Measurements from ENCODE around the gene MAPKBP1.

The MAPKBP1 gene

DNA sequence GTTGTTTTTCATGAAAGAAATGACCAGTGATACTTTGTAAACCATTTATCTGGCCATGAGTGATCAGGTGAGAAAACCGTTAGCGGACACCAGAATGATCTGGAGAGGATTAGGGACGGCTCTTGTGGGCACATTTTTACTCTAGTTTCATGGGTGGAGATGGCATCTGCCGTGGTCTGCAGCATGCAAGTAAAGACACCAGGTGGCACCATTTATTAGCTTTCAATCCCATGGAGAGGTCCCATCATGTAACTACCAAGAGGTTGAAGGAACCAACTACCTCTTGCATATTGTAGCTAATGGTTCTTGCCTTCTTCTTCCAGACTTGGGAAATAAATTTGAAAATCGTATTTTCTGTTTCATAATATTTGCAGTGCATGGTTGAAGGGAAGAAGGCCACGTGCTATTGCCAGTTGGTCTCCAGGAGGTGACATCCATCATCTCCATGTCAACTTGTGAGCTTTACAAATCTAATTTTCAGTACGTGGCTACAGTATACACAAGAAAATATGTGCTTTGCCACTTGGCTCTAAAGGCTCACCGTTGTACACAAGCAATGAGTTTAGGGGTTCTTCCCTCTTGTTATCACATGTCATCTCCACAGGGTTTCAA lies 1.5 kb upstream of the MAPKBP1 start:
- Histone ChIP-seq H3K27me3 (ENCODE audit: control insufficient read depth, insufficient read depth, low read length) (no peaks in the 10 kb centered on the region), H3K4me1 (ENCODE audit: control insufficient read depth, insufficient read depth, low read length) (peaks cover 41% of the 10 kb centered on the region), H3K36me3 (ENCODE audit: insufficient read depth, low read length) (peaks cover 3% of the 10 kb centered on the region), H3K4me2 (ENCODE audit: low read length) (peak overlapping the region; percentile 90), H3K4me3 (ENCODE audit: low read length) (no peak overlapping the region), H3K9me3 (replicated peaks; ENCODE audit: low read length) (no peaks in the 10 kb centered on the region), H3K9ac (ENCODE audit: low read depth, low read length) (peak overlapping the region; percentile 63)

DNA sequence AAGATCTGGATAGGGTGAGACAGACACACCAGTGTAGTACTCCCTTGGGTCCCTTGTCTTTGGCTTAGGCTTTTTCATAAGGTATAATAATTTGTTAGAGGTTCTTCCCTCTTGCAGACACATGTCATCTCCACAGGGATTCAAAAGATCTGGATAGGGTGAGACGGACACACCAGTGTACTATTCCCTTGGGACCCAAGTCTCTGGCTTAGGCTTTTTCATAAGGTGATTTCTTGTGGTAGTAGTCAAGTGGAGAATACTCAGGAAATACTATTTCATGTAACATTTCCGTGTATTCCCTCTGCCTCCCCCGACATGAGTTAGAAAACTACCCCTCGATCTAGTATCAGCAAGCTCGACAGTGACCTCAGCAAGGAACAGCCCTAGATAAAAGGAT lies 954 bp upstream of the MAPKBP1 start:
- no peaks in the 10 kb centered on the region for H3K36me3 ChIP-seq (ENCODE audit: insufficient read depth, low read length)
- no peaks in the 10 kb centered on the region for H3K9me3 ChIP-seq (replicated peaks; ENCODE audit: low read length)
- H3K4me3 ChIP-seq (ENCODE audit: low read length) = peak overlapping the region; percentile 82
- peak overlapping the region; percentile 63 for H3K9ac ChIP-seq (ENCODE audit: low read depth, low read length)
- H3K4me1 ChIP-seq (ENCODE audit: control insufficient read depth, insufficient read depth, low read length) = peaks cover 46% of the 10 kb centered on the region
- H3K27me3 ChIP-seq (ENCODE audit: control insufficient read depth, insufficient read depth, low read length) = no peaks in the 10 kb centered on the region
- peak overlapping the region; percentile 90 for H3K4me2 ChIP-seq (ENCODE audit: low read length)

DNA sequence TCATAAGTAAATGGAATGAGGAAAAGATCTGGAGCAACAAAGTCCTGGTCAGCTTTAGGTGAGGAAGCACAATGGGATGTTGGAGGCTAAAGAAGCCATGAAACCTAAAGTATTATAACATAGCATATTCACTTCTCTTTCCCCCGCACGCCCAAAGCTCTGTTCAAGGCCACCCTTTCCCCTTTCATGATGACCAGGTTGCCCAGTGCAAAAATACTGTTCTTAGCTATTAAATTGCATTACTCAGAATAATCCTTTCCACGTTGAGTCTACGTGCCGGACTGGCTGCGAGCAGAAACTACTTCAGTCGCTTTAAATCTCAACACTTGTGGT lies 589 bp upstream of the MAPKBP1 start:
- Histone ChIP-seq H3K9me3 (replicated peaks; ENCODE audit: low read length) (no peaks in the 10 kb centered on the region), H3K9ac (ENCODE audit: low read depth, low read length) (peak overlapping the region; percentile 63), H3K36me3 (ENCODE audit: insufficient read depth, low read length) (no peaks in the 10 kb centered on the region), H3K4me3 (ENCODE audit: low read length) (peak overlapping the region; percentile 82), H3K4me1 (ENCODE audit: control insufficient read depth, insufficient read depth, low read length) (peaks cover 50% of the 10 kb centered on the region), H3K4me2 (ENCODE audit: low read length) (peak overlapping the region; percentile 90), H3K27me3 (ENCODE audit: control insufficient read depth, insufficient read depth, low read length) (no peaks in the 10 kb centered on the region)

DNA sequence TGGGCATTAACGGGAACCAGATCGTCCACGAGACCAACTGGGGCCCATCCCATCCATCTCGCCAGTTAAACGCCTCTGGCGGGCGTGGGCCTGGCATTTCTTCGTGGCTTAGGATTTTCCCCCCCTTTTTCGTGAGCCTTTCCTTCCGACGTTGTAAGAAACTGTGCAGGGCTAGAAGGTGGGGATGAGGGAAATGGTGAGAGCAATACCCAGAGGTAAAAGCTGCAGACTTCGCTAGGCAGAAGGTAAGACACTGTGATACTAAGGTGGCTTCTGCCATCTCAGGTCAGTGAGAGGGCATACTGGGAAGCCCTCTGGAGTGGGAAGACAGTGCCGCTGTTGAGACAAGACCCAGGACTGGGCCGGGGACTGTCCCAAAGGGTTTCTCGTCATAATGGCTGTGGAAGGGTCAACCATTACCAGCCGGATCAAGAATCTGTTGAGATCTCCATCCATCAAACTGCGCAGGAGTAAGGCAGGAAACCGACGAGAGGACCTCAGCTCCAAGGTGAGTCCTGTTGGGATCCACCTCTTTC lies 666 bp downstream of the MAPKBP1 start:
- Histone ChIP-seq H3K4me2 (ENCODE audit: low read length) (peak overlapping the region; percentile 90), H3K4me1 (ENCODE audit: control insufficient read depth, insufficient read depth, low read length) (peaks cover 61% of the 10 kb centered on the region), H3K4me3 (ENCODE audit: low read length) (peak overlapping the region; percentile 82), H3K27me3 (ENCODE audit: control insufficient read depth, insufficient read depth, low read length) (no peaks in the 10 kb centered on the region), H3K36me3 (ENCODE audit: insufficient read depth, low read length) (no peaks in the 10 kb centered on the region), H3K9me3 (replicated peaks; ENCODE audit: low read length) (no peaks in the 10 kb centered on the region), H3K9ac (ENCODE audit: low read depth, low read length) (peak overlapping the region; percentile 84)

DNA sequence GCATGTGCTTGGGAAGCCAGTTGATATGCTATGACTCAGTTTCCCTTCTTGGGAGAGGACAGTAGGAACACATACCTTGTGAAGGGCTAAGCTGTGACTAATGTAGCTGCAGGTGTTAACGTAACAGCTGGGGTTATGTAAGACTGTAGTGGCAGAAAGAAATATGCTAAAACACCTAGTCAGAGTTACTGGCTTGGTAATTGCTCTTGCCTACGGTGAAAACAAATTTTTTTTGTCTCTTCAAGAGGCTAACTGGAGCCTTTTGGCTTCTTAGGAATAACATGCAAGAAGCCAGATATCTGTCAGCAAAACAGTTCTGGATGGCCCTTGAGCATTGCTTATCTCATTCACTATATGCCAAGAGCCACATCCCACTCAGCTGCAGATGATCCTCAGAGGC lies 1.4 kb downstream of the MAPKBP1 start:
- no peaks in the 10 kb centered on the region for H3K9me3 ChIP-seq (replicated peaks; ENCODE audit: low read length)
- H3K4me1 ChIP-seq (ENCODE audit: control insufficient read depth, insufficient read depth, low read length) = peaks cover 68% of the 10 kb centered on the region
- no peaks in the 10 kb centered on the region for H3K36me3 ChIP-seq (ENCODE audit: insufficient read depth, low read length)
- peak overlapping the region; percentile 90 for H3K4me2 ChIP-seq (ENCODE audit: low read length)
- no peaks in the 10 kb centered on the region for H3K27me3 ChIP-seq (ENCODE audit: control insufficient read depth, insufficient read depth, low read length)
- H3K9ac ChIP-seq (ENCODE audit: low read depth, low read length) = peak overlapping the region; percentile 84
- H3K4me3 ChIP-seq (ENCODE audit: low read length) = peak overlapping the region; percentile 82

DNA sequence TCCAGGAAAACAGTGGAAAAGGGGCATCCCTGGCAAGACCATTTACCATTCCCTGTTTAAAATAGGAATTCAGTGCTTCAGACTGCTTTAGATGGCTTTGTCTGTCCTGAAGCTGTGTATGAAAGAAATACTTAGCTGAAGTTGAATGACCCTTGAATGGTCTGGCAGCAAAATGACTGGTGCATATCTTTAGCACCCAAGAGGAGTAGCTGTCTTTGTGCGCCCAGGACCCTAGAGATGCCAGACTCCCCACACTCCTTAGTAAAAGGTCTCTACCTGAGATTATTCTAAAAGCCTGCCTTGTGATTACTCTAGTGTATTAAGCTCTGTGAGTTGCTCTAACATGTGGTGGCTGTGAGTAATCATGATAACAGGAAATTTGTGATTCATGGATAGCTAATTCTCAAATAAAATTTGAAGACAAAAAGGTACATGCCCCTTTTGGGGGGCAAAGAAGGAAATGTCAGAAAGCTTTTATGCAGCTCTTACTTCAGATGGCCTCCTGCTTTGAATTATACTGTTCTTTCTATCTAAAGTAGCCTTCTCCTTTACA lies 3.2 kb downstream of the MAPKBP1 start:
- Histone ChIP-seq H3K4me3 (ENCODE audit: low read length) (peak overlapping the region; percentile 44), H3K36me3 (ENCODE audit: insufficient read depth, low read length) (no peaks in the 10 kb centered on the region), H3K4me1 (ENCODE audit: control insufficient read depth, insufficient read depth, low read length) (peaks cover 70% of the 10 kb centered on the region), H3K4me2 (ENCODE audit: low read length) (peak overlapping the region; percentile 90), H3K9me3 (replicated peaks; ENCODE audit: low read length) (no peaks in the 10 kb centered on the region), H3K27me3 (ENCODE audit: control insufficient read depth, insufficient read depth, low read length) (no peaks in the 10 kb centered on the region), H3K9ac (ENCODE audit: low read depth, low read length) (peak overlapping the region; percentile 28)

DNA sequence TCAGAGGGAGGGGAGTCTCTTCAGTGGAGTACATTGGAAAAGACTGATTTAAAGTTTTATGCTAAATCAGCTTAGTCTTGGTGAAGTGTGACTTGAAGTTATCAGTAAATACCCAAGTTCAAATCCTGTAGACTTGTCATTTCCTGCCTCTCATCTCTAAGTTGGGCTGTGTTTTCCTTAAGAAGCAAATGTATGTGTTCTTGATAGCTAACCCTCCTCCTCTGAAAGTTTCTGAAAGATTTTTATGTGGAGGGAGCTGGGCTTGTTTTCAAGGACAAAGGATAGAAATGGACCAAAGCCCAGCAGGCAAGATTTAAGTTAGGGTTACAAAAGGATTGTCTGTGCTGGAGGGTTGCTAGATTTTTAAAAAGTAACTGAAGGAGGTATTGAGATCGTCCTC lies 4.2 kb downstream of the MAPKBP1 start:
- no peaks in the 10 kb centered on the region for H3K36me3 ChIP-seq (ENCODE audit: insufficient read depth, low read length)
- H3K9me3 ChIP-seq (replicated peaks; ENCODE audit: low read length) = no peaks in the 10 kb centered on the region
- H3K4me2 ChIP-seq (ENCODE audit: low read length) = peak overlapping the region; percentile 90
- peak overlapping the region; percentile 25 for H3K9ac ChIP-seq (ENCODE audit: low read depth, low read length)
- H3K4me3 ChIP-seq (ENCODE audit: low read length) = peak overlapping the region; percentile 44
- peaks cover 63% of the 10 kb centered on the region for H3K4me1 ChIP-seq (ENCODE audit: control insufficient read depth, insufficient read depth, low read length)
- no peaks in the 10 kb centered on the region for H3K27me3 ChIP-seq (ENCODE audit: control insufficient read depth, insufficient read depth, low read length)

DNA sequence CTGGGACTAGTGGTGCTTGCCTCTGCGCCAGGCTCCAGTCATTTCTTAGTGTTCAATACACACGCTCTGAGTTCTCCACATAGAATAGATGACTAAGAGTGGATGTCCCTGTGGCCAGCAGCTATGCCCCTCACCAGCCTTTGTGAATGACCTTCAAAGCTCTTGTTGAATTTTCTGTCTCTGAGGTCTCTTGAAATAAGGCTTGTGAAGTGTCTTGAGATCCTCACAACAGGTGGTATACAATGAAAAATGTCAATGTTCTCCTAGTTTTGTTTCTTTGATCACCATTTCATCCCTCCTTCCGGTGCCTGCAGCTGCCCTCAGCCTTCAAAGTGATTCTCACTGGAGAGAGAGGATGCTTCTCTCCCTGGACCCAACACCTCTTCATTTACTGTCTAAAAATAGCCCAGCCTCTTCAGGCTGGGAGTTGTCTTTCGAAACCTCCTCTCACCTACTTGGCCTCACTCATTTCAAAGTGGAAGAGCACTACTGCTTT lies 5.4 kb downstream of the MAPKBP1 start:
- peak overlapping the region; percentile 34 for H3K4me2 ChIP-seq (ENCODE audit: low read length)
- H3K4me1 ChIP-seq (ENCODE audit: control insufficient read depth, insufficient read depth, low read length) = peaks cover 59% of the 10 kb centered on the region
- H3K27me3 ChIP-seq (ENCODE audit: control insufficient read depth, insufficient read depth, low read length) = no peaks in the 10 kb centered on the region
- no peak overlapping the region for H3K9ac ChIP-seq (ENCODE audit: low read depth, low read length)
- H3K9me3 ChIP-seq (replicated peaks; ENCODE audit: low read length) = no peaks in the 10 kb centered on the region
- peaks cover 4% of the 10 kb centered on the region for H3K36me3 ChIP-seq (ENCODE audit: insufficient read depth, low read length)
- no peak overlapping the region for H3K4me3 ChIP-seq (ENCODE audit: low read length)

DNA sequence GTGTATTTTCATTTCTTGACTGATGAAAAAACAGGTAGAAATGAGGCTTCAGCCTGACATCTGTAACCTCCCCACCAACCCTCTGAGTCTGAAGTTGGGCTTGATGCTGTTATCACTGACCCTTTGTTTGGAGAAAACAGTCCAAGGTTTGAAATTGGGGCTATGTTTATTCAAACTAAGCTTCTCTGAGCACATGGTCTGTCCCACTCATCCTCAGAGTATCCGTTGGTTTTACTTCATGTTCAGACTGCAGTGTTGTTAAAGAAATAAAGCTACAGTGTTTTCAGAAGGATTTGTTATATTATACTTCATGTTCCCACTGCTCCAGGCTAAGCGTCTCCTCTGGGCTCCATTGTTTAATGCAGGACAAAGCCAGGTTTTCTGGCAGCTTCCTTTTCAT lies 6.0 kb downstream of the MAPKBP1 start:
- Histone ChIP-seq H3K4me2 (ENCODE audit: low read length) (peak overlapping the region; percentile 34), H3K4me3 (ENCODE audit: low read length) (no peak overlapping the region), H3K27me3 (ENCODE audit: control insufficient read depth, insufficient read depth, low read length) (no peaks in the 10 kb centered on the region), H3K36me3 (ENCODE audit: insufficient read depth, low read length) (peaks cover 4% of the 10 kb centered on the region), H3K4me1 (ENCODE audit: control insufficient read depth, insufficient read depth, low read length) (peaks cover 55% of the 10 kb centered on the region), H3K9ac (ENCODE audit: low read depth, low read length) (no peak overlapping the region), H3K9me3 (replicated peaks; ENCODE audit: low read length) (no peaks in the 10 kb centered on the region)

DNA sequence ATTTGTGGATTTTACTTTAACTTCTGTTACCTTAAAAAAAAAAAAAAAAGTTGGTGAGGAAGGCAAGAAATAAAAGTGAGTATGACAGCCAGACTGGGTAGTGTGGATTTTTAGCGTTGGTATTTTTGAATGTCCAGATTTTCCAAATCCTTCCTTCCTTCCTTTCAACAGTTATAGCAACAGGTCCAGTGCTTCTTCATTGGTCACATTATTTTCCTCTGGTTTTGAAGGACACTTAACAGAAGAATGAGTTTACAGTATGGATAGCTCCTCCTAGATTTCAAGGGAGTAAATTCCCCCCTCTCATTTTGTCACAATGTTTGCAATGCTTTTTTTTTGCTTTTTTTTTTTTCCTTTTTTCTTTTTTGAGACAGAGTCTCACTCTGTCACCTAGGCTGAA lies 6.4 kb downstream of the MAPKBP1 start:
- H3K4me1 ChIP-seq (ENCODE audit: control insufficient read depth, insufficient read depth, low read length) = peaks cover 50% of the 10 kb centered on the region
- H3K4me2 ChIP-seq (ENCODE audit: low read length) = peak overlapping the region; percentile 34
- no peak overlapping the region for H3K9ac ChIP-seq (ENCODE audit: low read depth, low read length)
- H3K27me3 ChIP-seq (ENCODE audit: control insufficient read depth, insufficient read depth, low read length) = no peaks in the 10 kb centered on the region
- no peaks in the 10 kb centered on the region for H3K9me3 ChIP-seq (replicated peaks; ENCODE audit: low read length)
- H3K4me3 ChIP-seq (ENCODE audit: low read length) = no peak overlapping the region
- H3K36me3 ChIP-seq (ENCODE audit: insufficient read depth, low read length) = peaks cover 4% of the 10 kb centered on the region

DNA sequence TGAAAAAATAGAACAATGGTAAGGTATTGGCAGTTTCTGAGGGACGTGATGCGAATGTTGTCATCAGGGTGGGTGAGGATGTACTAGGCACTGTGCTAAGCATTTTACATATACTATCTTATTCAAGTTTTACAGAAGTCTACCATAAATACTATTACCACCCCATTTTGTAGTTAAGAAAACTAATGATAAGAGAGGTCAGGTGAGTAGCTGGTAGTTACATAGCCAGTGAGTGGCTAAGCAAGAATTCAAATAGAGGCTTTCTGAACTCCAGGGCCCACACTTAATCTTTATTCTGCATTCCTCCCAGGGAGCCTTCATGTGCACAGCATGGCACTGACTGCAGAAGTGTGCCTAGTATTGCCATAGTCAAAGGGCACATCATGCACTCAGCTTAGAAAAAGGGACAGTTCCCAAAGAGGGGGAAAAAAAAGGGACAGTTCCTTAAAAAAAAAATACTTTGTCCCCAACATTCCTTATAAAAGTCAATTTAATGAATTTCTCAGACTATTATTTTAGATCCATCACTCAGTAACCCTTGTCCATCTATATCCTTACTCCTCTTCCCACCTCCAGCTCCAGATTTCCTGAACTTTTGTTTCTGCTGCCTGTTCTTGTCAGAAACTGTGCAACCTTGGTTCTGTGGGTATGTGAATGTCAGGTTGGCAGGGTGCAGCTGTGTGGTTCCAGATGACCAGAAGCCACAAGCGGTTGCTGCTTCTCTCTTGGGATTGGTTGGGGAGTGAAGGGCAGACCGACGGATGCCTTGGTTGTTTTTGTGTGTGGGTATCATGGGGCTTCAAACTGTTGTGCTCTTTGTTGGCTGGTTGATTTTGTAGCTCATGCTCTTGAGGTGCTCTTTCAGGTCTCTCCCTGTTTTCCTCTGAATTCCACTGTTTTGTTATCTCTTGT lies 8.3 kb downstream of the MAPKBP1 start:
- Histone ChIP-seq H3K9ac (ENCODE audit: low read depth, low read length) (no peak overlapping the region), H3K9me3 (replicated peaks; ENCODE audit: low read length) (no peaks in the 10 kb centered on the region), H3K4me3 (ENCODE audit: low read length) (no peak overlapping the region), H3K4me2 (ENCODE audit: low read length) (no peak overlapping the region), H3K4me1 (ENCODE audit: control insufficient read depth, insufficient read depth, low read length) (peaks cover 31% of the 10 kb centered on the region), H3K36me3 (ENCODE audit: insufficient read depth, low read length) (peaks cover 4% of the 10 kb centered on the region), H3K27me3 (ENCODE audit: control insufficient read depth, insufficient read depth, low read length) (no peaks in the 10 kb centered on the region)
